Neural cell (in vitro differentiated cells): ENCODE results near the gene TNRC6C. TPM values are rescaled to one million over a fixed set of nuclear protein-coding genes. Genes with fewer than 3 reads are reported as not detected.

Experiments used
- H2AFZ ChIP-seq: fragments of 200-600, 300-800 bp; sonication (generic), shearing (Covaris generic); 2 replicates; pipeline ENCODE4 v1.6.0; 2014; ENCODE audit warnings: low read depth, mild to moderate bottlenecking, antibody characterized with exemption, low read length, moderate library complexity
- H3F3A ChIP-seq: fragments of 200-600 bp; shearing (Covaris generic); 2 replicates; pipeline ENCODE4 v1.6.1; 2016; ENCODE audit warnings: mild to moderate bottlenecking, moderate library complexity, mixed read lengths, antibody characterized with exemption, low read length; ENCODE audit not compliant: insufficient read depth, poor library complexity, severe bottlenecking
- H3K27ac ChIP-seq: fragments of 200-600, 300-800 bp; sonication (generic), shearing (Covaris generic); 2 replicates; pipeline ENCODE4 v1.5.1; 2014; ENCODE audit warnings: mild to moderate bottlenecking, low read length, moderate library complexity
- H3K27me3 ChIP-seq: fragments of 300-800, 200-600 bp; sonication (generic), shearing (Covaris generic); 2 replicates; pipeline ENCODE4 v1.6.0; 2014; ENCODE audit warnings: mild to moderate bottlenecking, low read depth, low read length, moderate library complexity; ENCODE audit not compliant: insufficient read depth
- H3K36me3 ChIP-seq: fragments of 300-800, 200-600 bp; sonication (generic), shearing (Covaris generic); 2 replicates; pipeline ENCODE4 v1.5.1; 2014; ENCODE audit warnings: mild to moderate bottlenecking, antibody characterized with exemption, low read length, moderate library complexity; ENCODE audit not compliant: insufficient read depth
- H3K4me2 ChIP-seq: fragments of 300-800, 200-600 bp; sonication (generic), shearing (Covaris generic); 2 replicates; pipeline ENCODE4 v1.6.0; 2014; ENCODE audit warnings: mild to moderate bottlenecking, low read length
- H3K4me3 ChIP-seq: fragments of 300-800, 200-600 bp; sonication (generic), shearing (Covaris generic); 2 replicates; pipeline ENCODE4 v1.5.1; 2014; ENCODE audit warnings: mild to moderate bottlenecking, low read length, moderate library complexity
- H3K79me2 ChIP-seq: fragments of 200-600 bp; shearing (Covaris generic); replicated peaks from 2 replicates; pipeline ENCODE4 v1.6.0; 2014; ENCODE audit warnings: mild to moderate bottlenecking, low read length, moderate library complexity; ENCODE audit not compliant: insufficient read depth
- H3K9ac ChIP-seq: fragments of 300-800, 200-600 bp; sonication (generic), shearing (Covaris generic); 2 replicates; pipeline ENCODE4 v1.6.1; 2016; ENCODE audit warnings: mild to moderate bottlenecking, low read length, mixed read lengths
- H3K9me2 ChIP-seq: fragments of 200-600 bp; shearing (Covaris generic); 2 replicates; pipeline ENCODE4 v1.6.1; 2016; ENCODE audit warnings: mild to moderate bottlenecking, low read length, mixed read lengths; ENCODE audit not compliant: insufficient read depth
- H3K9me3 ChIP-seq: fragments of 200-600, 300-800 bp; sonication (generic), shearing (Covaris generic); 2 replicates; pipeline ENCODE4 v1.6.1; 2016; ENCODE audit warnings: mild to moderate bottlenecking, mixed run types, low read length, moderate library complexity, mixed read lengths
- H4K20me1 ChIP-seq: fragments of 200-600 bp; shearing (Covaris generic); 2 replicates; pipeline ENCODE4 v1.6.1; 2016; ENCODE audit warnings: mild to moderate bottlenecking, mixed run types; ENCODE audit not compliant: insufficient read depth
- CTCF ChIP-seq: fragments of 450-650 bp; IDR thresholded peaks from 2 replicates; pipeline ENCODE4 v1.5.1; 2014; ENCODE audit warnings: antibody characterized with exemption, mild to moderate bottlenecking, moderate library complexity; ENCODE audit not compliant: poor library complexity, severe bottlenecking
- EP300 ChIP-seq: fragments of 450-650 bp; conservative IDR thresholded peaks from 2 replicates; pipeline ENCODE4 v1.6.1; 2014; ENCODE audit warnings: antibody characterized with exemption, mild to moderate bottlenecking, moderate library complexity; ENCODE audit not compliant: poor library complexity, severe bottlenecking
- EZH2 ChIP-seq: fragments of 200-600, 300-800 bp; shearing (Covaris generic), sonication (generic); IDR thresholded peaks from 2 replicates; pipeline ENCODE4 v1.6.1; 2014; ENCODE audit warnings: antibody characterized with exemption, low read length, borderline replicate concordance, mild to moderate bottlenecking; ENCODE audit not compliant: insufficient read depth, poor library complexity, severe bottlenecking
- MXI1 ChIP-seq: fragments of 450-650 bp; conservative IDR thresholded peaks from 2 replicates; pipeline ENCODE4 v1.6.1; 2014; ENCODE audit warnings: antibody characterized with exemption, mild to moderate bottlenecking; ENCODE audit not compliant: poor library complexity, severe bottlenecking
- POLR2AphosphoS5 ChIP-seq: IDR thresholded peaks from 2 replicates; pipeline ENCODE4 v1.6.1; 2012
- RAD21 ChIP-seq: fragments of 450-650 bp; conservative IDR thresholded peaks from 2 replicates; pipeline ENCODE4 v1.6.1; 2014; ENCODE audit warnings: antibody characterized with exemption, mild to moderate bottlenecking, moderate library complexity
- REST ChIP-seq: IDR thresholded peaks from 2 replicates; pipeline ENCODE4 v1.6.1; 2012; ENCODE audit warnings: borderline replicate concordance
- SMC3 ChIP-seq: fragments of 450-650 bp; conservative IDR thresholded peaks from 2 replicates; pipeline ENCODE4 v1.6.1; 2014; ENCODE audit warnings: antibody characterized with exemption, mild to moderate bottlenecking, moderate library complexity; ENCODE audit not compliant: poor library complexity
- TAF1 ChIP-seq: IDR thresholded peaks from 2 replicates; pipeline ENCODE4 v1.6.1; 2012; ENCODE audit warnings: low read depth
- polyA plus RNA-seq: library from polyadenylated mRNA; depleted of rRNA; stranded (reverse); fragments of >200 nt; gene quantifications from 2 replicates; pipeline ENCODE4 v1.2.3, GENCODE V29; 2014

The TNRC6C gene
- polyA plus RNA-seq, 1 donor from 2014 or later, result 15.4 TPM

GRCh38 chr17:78020717-78021108, 62.2 kb downstream of the TNRC6C start:
- no peaks in the 10 kb centered on the region for H3K9me2 ChIP-seq
- H3K9me3 ChIP-seq, result no peaks in the 10 kb centered on the region
- H3K4me3 ChIP-seq, result no peak overlapping the region
- no peaks in the 10 kb centered on the region for H3K27me3 ChIP-seq
- H2AFZ ChIP-seq, result no peak overlapping the region
- no peak overlapping the region for H3K27ac ChIP-seq
- no peaks in the 10 kb centered on the region for H4K20me1 ChIP-seq
- no peak for TF ChIP-seq RAD21
- TF ChIP-seq TAF1, result no peak
- TF ChIP-seq EZH2, result no peak
- TF ChIP-seq SMC3, result no peak
- TF ChIP-seq CTCF, result no peak
- TF ChIP-seq MXI1, result no peak
- TF ChIP-seq EP300, result no peak
- TF ChIP-seq POLR2AphosphoS5, result no peak
- no peak for TF ChIP-seq REST
- H3F3A ChIP-seq, result peaks cover 5% of the 10 kb centered on the region
- no peak overlapping the region for H3K9ac ChIP-seq
- no peak overlapping the region for H3K4me2 ChIP-seq
- H3K36me3 ChIP-seq, result peaks cover 8% of the 10 kb centered on the region
- peaks cover 4% of the 10 kb centered on the region for H3K79me2 ChIP-seq

- peaks cover 5% of the 10 kb centered on the region for H3F3A ChIP-seq
- no peaks in the 10 kb centered on the region for H3K27me3 ChIP-seq
- H3K4me3 ChIP-seq, result no peak overlapping the region
- no peaks in the 10 kb centered on the region for H3K36me3 ChIP-seq
- no peak for TF ChIP-seq SMC3
- TF ChIP-seq TAF1, result no peak
- no peak for TF ChIP-seq MXI1
- no peak for TF ChIP-seq RAD21
- TF ChIP-seq CTCF, result no peak
- no peak for TF ChIP-seq POLR2AphosphoS5
- no peak for TF ChIP-seq EZH2
- TF ChIP-seq REST, result no peak
- no peak for TF ChIP-seq EP300
- no peaks in the 10 kb centered on the region for H4K20me1 ChIP-seq
- H3K9me3 ChIP-seq, result no peaks in the 10 kb centered on the region
- no peak overlapping the region for H2AFZ ChIP-seq
- H3K9me2 ChIP-seq, result no peaks in the 10 kb centered on the region
- peaks cover 4% of the 10 kb centered on the region for H3K79me2 ChIP-seq
- H3K27ac ChIP-seq, result no peak overlapping the region
- H3K4me2 ChIP-seq, result no peak overlapping the region
- no peak overlapping the region for H3K9ac ChIP-seq
Measured at GRCh38 chr17:78022425-78022824, 63.9 kb downstream of the TNRC6C start.
